Dermis blood vessel endothelial cell (primary cell): ENCODE measurements around the gene STX18. TPM values are rescaled to one million over a fixed set of nuclear protein-coding genes. Genes with fewer than 3 reads are reported as not detected.
"Not testable (repeated sequence)": the region's sequence is repeated elsewhere in the genome, so short reads cannot be mapped to it uniquely, and the experiment has no call there.

Experiments used
- DNase-seq: peaks from one replicate; pipeline ENCODE4 v3.0.0; 2010
- total RNA-seq: library from RNA; depleted of rRNA; stranded (reverse); fragments of >200 nt; gene quantifications from 2 replicates; pipeline ENCODE4 v1.2.3, GENCODE V29; 2014

STX18 gene
- total RNA-seq, 1 donor from 2014 or later = 23.5 TPM

DNA sequence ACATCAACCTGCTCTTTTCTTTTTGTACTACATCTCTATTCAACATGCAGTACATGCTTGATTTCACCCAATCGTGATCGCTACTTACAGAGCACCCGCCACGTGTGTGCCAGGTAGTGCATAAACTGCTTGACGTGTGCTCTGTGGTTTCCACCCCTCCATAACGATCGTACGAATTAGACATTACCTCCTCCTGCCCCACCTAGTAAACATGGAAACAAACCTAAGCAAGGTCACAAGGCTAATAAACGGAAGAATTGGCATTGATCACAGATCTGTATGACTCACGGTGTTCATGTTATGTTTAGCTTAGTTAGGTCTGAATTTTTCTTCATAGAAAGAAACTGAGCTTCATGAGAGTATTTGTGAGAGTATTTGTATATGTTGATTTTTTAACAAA, 64.1 kb downstream of the STX18 start:
- DNase-seq = peak; percentile 40

DNA sequence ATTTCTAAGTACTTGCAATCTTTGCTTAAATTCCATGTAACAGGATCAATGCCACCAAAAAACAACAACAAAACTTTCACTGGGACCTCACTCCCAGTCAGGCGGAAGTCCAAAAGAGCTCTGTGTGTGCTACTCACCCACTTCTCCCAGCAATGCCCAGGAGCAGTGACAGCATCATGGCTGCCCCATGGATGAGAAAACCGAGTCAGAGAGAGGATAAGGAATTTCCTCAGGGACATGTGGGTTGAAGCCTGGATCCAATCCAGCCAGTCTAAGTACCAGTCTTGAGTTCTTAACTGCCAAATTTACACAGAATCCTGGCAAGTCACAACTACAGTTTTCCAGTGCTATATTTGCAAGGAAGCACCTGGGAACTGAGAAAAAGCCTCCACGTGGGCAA, 64.5 kb downstream of the STX18 start:
- peak; percentile 57 for DNase-seq

DNA sequence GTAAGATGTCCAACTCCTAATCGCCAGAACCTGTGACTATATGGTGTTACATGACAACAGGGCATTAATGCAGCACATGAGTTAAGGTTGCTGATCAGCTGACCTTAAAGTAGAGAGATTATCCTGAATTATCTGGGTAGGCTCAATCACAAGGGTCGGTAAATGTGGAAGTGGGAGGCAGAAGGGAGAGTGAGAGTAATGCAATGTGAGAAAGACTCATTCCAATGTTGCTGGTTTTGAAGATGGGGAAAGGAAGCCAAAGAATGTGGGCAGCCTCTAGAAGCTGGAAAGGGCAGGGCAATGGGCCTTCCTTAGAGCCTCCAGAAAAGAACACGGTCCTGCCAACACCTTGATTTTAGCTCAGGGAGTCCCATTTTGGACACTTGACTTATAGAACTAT, 67.4 kb downstream of the STX18 start:
- no peak for DNase-seq

DNA sequence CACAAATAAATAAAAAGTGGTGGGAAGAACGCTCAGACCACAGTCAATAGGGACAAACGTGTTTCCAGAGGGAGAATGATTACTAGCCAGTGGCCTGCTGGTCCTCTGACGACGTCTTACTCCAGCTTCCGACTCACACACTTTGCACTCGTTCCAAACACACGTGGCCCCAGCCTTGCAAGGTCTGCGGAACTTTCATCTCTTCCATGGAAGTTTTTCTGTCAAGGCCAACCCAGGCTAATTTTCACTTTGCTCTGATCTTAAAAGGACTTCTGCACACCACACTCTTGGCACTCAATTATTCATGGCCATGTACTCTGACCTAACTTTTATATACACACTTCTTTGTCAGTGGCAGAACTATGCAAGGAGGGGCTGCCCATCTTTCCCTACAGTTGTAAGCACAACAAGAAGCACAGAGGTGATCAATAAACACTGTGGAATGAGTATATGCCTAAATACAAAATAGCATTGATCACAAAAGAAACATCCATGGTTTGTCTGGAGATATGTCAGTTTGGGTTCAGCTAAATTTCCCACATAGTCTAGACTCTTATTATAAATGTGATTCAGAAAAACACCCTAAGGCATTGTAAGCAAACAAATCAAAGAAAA, 69.4 kb downstream of the STX18 start:
- no peak for DNase-seq

DNA sequence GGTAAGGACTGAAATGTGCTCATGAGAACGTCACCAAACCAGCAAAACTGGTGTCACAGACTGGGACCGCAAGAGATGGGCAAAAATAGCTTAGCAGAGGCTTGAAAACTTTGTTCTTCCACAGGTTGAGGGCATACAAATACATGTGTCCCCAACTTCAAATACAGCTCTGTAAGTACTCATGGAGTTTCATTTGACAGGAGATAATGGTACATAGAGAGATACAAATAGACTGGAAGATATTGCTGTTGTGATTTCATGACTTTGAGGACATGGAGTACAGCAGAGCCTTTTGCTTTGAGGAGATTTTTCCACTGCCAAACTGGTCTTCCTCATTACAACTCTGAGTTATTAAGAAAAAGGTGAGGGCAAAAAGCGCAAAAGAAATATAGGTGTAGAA, 70.7 kb downstream of the STX18 start:
- no peak for DNase-seq

DNA sequence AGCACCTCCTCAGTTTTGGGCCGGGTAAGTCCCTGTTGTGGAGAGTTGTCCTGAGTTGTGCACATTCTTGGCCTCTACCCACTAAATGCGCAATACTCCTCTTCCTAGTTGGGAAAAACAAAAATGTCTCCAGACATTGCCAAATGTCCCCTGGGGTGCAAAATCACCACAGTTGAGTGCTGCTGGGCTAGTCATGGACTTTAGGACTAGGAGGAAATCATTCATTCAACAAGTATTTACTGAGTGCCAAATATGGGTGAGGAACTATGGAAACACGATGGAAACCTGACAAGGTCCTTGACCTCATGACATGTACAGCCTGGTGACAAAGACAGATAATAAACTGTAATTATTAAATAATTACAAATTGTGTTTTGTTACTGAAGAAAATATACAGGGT, 71.6 kb downstream of the STX18 start:
- no peak for DNase-seq

DNA sequence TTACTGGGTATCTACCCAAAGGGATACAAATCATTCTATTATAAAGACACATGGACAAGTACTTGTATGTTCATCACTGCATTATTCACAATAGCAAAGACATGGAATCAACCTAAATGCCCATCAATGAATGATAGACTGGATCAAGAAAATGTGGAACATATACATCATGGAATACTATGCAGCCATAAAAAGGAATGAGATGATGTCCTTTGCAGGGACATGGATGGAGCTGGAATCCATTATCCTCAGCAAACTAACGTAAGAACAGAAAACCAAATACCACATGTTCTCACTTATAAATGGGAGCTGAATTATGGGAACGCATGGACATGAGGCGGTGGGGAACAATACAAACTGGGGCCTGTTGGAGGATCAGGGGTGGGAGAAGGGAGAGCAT, 76.6 kb downstream of the STX18 start:
- DNase-seq = not testable (repeated sequence)

DNA sequence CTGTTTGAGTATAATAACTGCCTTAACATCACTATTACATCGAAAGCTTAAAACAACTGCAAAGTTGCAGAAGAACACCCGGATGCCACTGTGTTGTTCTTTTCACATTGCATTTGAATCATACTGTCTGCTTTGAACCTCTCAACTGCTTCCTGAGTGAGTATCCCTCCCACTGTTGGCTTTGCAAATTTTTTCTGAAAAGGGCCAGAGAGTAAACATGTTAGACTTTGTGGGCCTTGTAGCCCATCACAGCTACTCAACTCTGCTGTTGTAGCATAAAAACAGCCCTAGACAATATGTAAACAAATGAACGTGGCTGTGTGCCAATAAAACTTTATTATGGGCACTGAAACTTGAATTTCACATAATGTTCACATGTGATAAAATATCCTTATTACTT, 78.9 kb downstream of the STX18 start:
- no peak for DNase-seq

DNA sequence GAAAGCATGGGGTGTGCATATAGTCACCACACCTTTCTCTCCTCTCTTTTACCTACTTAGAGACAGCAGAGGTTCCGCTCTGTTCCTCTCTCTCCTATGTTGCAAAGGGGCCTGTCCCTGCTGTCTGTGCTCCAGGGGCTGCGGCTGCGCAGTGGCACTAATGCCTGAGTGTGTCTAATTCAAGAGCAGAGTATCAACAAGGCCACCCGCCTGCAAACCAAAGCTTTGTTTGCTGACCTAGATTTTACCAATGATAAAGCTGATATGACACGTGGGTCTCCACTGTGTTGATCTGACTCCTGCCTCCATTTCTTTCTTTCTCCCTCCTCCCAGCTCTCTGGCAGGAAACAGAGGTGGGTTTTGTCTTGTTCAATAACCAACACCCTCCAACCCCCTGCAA, 80.0 kb downstream of the STX18 start:
- no peak for DNase-seq

DNA sequence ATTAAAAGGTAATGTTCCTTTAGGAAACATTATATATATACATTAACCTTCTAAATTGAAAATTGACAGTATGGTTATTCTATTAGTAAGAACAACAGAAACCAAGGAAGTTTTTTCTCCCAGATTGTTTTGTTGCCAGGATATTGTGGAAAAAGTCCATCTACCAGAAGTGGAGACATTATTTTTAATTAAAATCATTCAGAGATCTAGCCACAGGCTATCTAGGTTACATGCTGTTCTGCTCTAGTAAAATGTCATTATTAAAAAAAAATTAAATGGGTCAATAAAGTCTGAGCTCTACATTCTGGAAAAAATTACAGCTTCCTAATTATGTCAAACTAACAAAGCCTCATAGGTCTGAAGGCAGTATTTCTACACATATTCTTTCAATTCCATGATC, 80.7 kb downstream of the STX18 start:
- no peak for DNase-seq

DNA sequence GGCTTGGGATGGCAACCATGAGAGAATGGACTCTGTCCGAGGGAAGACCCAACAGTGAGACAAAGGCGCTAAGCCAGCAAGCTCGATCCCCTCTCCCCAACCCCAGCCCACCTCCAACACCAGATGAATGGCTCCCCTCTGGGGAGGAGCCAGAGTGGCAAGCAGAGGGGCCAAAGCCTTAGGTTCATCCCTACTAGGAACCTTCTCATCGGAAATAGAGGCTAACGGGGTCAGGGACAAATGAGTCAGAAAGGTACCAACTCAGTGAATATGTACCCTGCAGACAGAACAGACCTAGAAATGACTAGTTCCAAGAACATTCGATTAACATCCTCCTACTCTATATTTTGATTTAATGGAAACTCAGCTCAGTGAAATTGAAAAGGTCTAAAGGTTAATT, 81.1 kb downstream of the STX18 start:
- no peak for DNase-seq

DNA sequence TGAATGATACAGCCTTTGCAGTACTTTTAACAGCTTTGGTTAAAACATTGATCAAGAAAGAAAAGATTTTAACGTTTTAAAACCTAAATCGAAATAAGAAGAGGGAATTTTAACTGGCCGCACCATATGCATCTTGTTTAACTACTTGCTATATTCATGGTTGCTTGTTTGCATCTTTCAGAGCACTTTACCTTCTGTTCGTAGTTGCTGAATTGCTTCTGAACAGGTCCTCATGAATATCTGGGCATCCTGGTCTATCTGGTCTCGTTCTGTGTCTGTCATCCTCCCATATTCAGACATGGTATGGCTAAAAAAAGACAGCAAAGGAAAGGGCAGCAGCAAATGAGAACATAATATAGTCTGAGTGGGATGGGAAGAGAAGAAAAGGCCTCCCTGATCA, 82.7 kb downstream of the STX18 start:
- no peak for DNase-seq

DNA sequence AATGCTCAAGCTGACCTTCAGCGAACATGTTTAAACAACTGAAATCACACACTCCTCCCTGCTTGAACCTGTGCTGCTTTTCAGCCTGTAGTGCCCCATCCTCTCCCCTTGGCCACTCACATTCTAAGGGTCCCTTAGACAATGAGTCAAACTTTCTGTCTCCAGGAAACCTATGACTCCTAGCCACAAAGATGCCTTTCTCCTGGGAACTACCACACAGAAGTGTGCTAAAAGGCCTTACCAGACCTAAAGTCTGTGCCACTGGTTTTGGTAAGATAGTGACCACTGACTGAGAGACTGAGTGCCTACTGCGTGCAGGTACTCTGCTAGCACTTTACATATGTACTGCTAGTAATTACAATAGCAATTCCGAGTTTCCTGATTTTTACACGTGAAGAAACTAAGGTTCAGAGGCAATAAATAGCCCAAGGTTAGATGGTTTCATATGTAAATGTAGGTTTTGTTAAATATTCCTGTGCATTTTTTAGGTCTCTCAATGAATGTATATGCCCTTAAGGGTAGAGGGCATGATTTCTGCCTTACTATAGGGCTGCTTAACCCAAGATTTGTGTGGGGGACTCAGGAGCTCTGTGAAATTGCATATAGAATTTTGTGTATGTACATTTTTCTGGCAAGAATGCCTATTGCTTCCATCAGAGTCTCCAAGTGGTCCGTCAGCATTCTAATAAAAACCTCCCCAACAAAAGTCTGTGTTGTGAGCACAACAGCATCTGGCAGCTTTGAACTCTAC, 83.9 kb downstream of the STX18 start:
- DNase-seq = peak; percentile 30

DNA sequence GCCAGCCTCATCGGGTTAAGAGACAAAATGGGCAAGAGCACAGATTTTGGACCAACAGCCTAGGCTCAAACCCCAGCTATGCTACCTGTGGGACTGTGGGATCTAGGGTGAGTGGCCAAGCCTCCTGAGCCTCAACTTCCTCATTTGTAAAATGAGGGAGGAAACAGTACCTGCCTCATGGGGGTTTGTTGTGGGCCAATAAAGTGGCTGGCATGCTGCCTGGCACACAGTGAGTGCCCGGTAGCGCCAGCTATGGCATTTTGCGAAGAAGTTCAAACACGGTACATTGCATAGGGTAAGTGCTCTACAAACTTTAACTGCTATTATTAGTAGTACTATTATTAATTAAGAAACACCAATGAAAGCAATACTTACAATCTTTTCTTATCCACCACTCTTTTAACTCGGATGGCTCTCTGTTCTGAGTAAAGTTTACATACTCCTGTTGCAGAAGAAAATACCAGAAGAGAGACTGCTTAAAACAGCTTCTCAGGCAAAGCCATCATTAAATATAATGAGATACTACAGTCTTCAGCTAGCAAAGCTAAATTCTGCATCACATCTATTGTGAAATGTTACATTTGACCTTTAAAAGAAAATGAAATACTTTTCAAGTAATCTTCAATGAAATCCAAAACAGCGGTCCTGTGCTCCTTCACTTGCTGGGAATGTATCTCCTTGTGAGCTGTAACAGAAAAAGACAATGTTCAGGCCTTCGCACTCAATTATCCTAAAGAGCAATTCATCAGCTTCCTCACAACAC, 84.9 kb downstream of the STX18 start:
- no peak for DNase-seq

DNA sequence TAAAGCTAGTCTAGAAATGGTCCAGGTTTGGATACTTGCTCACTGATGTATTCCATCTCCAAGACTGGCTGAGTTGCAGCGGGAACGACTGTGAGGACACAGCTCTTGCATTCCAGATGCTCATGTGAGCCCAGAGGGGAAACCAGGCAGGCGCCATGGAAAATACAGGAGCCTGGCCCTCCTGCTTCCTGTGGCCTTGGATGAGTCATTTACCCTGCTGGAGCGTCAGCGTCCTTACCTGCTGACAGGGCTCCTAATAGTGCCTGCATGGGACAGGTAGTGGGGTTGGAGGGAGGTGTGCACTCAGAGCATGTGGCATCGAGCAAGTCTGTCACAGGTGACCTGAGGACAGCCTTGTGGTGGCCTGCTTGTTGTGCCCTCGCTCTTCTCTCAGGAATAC, 85.5 kb downstream of the STX18 start:
- peak; percentile 68 for DNase-seq

DNA sequence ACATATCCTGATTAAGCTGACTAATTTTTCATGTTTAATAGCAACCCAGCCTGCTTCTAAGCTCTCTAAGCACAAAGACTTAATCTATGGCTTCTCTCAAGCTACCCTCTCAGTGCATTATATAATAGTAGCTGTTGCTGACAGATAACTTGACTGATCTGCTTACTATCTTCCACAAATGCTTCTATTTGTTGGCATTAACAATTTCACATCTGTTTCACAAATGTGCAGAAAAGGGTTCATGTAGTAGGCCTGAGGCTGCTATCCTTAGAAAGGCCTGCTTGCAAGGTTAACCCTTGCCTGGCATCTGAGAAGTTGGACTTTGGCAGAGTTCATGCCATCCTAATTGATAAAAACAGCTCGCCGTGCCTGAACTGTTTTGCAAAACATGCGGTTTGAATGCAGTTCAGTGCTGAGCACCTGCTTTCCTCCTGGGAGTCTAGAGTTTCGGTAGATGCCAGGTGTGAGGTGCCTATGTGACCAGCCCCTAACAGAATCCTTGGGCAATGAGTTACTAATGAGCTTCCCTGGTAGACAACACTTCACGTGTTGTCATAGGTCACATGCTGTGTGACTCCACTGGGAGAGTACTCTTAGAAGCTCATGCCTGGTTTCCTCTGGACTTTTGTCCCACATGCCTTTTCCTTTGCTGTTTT, 86.5 kb downstream of the STX18 start:
- no peak for DNase-seq

DNA sequence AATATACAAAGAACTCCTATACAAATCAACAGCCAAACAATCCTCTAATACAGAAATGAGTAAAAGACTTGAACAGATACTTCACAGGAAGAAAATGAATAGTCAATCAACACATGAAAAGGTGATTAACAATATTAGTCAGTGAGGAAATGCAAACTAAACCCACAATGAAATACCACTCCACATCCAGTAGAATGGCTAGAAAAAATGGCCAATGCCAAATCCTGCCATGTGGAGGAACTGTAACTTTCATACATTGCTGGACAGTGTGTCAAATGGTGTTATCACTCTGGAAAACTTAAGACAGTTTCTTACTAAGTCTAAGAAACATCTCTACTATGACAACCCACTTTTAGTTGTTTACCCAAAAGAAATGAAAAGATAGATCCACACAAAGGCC, 95.4 kb downstream of the STX18 start:
- DNase-seq = no peak

DNA sequence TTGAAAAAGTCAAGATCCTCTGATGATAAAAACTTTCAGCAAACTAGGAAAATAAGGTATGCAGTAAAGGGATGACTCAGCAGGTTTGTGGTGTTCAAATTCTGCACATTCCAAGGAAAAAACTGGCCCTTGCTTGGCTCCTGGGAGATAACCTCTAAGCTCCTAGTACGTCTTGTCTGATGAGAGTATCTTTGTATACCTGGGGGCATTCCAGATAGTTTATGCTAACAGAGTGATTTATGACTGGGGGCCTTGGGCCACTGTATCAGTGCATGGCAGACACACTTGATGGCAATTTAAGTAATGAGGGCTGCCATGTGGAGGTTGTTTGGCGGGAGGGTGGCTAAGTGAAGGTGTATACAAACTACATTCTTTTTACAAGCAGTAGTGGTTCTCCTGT, 98.0 kb downstream of the STX18 start:
- DNase-seq = peak; percentile 19

DNA sequence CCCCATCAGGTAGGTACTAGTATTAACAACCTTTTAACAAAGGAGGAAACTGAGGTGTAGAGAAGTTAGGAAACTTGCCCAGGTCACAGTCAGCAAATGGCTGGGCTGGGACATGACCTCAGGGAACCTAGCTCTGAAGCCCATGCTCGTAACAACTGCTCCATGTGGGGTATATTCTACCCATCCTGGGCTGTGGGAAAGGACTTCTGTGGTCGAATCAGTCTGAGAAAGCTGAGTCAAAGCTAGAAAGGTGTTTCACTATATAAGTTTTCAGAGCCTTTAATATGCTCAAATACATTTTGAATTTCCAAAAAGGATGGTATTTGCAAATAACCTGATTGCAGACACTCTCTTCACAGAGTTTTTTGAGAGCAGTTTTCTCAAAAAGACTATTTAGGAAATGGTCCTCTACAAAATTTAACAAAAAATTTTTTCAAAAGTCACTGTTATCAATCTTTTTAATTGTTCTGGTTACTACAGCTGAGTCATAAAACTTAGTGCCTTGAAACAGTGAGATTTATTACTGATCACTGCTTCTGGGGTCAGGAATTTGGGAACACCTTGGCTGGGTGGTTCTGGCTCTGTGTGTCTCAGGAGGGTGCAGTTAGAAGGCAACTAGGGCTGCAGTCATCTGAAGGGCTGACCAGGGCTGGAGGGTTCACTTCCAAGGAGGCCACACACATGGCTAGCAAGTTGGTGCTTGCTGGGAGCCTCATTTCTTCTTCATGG, 101.4 kb downstream of the STX18 start:
- DNase-seq = no peak

DNA sequence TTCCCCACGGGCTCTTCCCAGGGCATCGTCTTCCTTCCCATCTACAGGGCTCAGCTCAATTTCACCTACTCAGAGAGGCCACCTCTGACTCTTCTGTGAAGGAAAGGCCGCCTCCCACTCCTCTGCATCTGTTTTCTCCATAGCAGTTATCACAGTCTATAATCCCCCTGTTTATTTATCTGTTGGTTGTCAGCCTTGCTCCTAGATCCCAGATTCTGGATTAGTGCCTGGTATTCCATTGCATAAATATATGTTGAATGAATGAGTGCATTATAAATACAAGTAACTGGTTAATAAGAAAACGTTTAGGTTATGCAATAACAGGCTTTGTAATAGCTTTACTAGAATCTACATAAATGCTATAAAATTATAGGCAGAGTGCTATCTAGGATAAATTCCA, 102.1 kb downstream of the STX18 start:
- no peak for DNase-seq

DNA sequence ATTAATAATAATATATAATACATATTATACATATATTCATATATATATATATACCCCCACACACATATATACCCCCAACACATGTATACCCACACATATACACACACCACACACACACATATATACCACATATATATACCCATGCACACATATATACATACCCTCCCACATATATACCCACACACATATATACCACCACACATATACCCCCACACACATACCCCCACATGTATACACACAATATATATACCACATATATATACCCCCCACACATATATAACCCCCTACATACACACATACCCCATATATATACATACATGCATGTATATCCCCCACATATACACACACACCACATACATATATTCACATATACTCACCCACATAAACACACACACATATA, 103.0 kb downstream of the STX18 start:
- DNase-seq = no peak

DNA sequence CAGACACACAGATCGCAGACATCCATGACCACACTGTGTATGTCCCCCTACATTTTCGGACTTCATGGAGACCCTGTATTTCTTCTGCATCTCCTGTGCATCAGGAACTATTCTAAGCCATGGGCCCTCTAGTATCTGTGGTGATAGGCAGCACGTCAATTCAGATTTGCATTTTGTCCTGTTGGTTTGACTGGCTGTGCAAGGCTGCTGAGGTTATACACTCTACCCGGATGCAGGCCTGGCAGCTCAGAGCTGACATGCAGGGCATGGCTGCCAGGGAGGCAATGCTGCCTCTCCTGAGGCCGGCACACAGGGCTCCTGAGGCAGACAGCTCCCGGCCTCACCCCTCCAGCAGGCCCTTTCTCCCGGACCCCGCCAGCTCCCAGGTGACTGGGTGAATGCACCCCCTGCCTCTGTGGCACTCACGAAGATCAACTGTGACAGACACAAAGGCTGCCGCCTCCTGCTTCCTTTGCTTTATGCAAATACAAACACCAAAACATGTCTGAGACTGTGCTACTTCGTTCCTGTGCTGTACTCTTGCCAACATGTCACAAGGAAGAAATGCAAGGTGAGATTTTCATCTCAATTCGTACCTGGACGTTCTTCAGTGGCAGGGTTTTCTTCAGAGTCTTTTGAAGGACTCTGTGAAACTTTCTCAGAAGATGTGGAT, 103.9 kb downstream of the STX18 start:
- no peak for DNase-seq
